Adrenal gland (tissue), 12 donors: Measurements from ENCODE around the gene UBE2G2. TPM values are rescaled to one million over a fixed set of nuclear protein-coding genes. Genes with fewer than 3 reads are reported as not detected.

ENCODE experiments used
- DNase-seq, 7 donors: peaks; one replicate each; pipeline ENCODE4 v3.0.0-alpha.2; 2019 to 2020
- H3K27ac ChIP-seq, 5 donors: fragments of 200-600 bp; sonication (generic) in 4 of 5; 1 replicate in 3 of 5; 2 replicates in 2 of 5; pipeline versions ENCODE4 v1.5.1 to v1.8.0; 2016 to 2020; ENCODE audit warnings: mild to moderate bottlenecking in 1 of 5
- H3K27me3 ChIP-seq: fragments of 200-600 bp; 2 replicates; pipeline ENCODE4 v1.8.0; 2021
- H3K36me3 ChIP-seq, 2 donors: fragments of 200-600 bp; replicated peaks in 1 of 2; 1 replicate in 1 of 2; 2 replicates in 1 of 2; pipeline versions ENCODE4 v1.5.1 to v1.8.0; 2018 to 2022
- H3K4me1 ChIP-seq, 2 donors: fragments of 200-600 bp; replicated peaks in 1 of 2; 1 replicate in 1 of 2; 2 replicates in 1 of 2; pipeline versions ENCODE4 v1.5.1 to v1.8.0; 2018 to 2021
- H3K4me3 ChIP-seq, 4 donors: fragments of 200-600 bp; sonication (generic) in 3 of 4; one replicate each; pipeline ENCODE4 v1.5.1; 2016 to 2018
- H3K9me3 ChIP-seq, 3 donors: fragments of 200-600 bp; sonication (generic) in 1 of 3; replicated peaks in 1 of 3; 1 replicate in 2 of 3; 2 replicates in 1 of 3; pipeline versions ENCODE4 v1.5.1 to v1.8.0; 2016 to 2021
- CTCF ChIP-seq, 6 experiments: fragments of 450-650 bp in 4 of 6; fragments of 200-600 bp in 2 of 6; sonication (generic) in 1 of 6; IDR thresholded peaks; 1 replicate in 5 of 6; 2 replicates in 1 of 6; pipeline versions ENCODE4 v1.5.1 to v1.8.0; 2016 to 2021; ENCODE audit warnings: antibody characterized with exemption in 6 of 6, mild to moderate bottlenecking in 2 of 6, moderate library complexity in 1 of 6
- POLR2A ChIP-seq, 2 donors: fragments of 450-650 bp; IDR thresholded peaks; one replicate each; pipeline ENCODE4 v1.6.1; 2017; ENCODE audit warnings: antibody characterized with exemption in 2 of 2, mild to moderate bottlenecking in 2 of 2, moderate library complexity in 1 of 2
- WGBS, 4 donors: extraction: QIAGEN DNeasy Blood & Tissue Kit in 2 of 4; methylation state at CpG; one replicate each; pipeline versions ENCODE4 v1.1.5 to v1.1.7; 2013 to 2017; 5-methylcytosine and 5-hydroxymethylcytosine counted together
- intact Hi-C, 2 donors: fragments of 100-400 bp; cut with DNase I; formaldehyde crosslinking; loops; one replicate each; pipeline versions ENCODE4 v1.14.1 to v1.15.0; 2022 to 2023
- polyA plus RNA-seq, 3 donors: library from polyadenylated mRNA; stranded (reverse); fragments of 200-250 nt in 2 of 3; fragments of 350-450 nt in 1 of 3; fragmentation: Illumina TruSeq in 1 of 3; extraction: RNeasy Lipid Tissue Mini Kit (QIAGEN cat#74804) in 1 of 3; gene quantifications; one replicate each; pipeline ENCODE4 v1.2.3, GENCODE V29; 2013 to 2014
- total RNA-seq, 9 donors: library from RNA; depleted of rRNA in 4 of 9; stranded (reverse); fragments of >200 nt in 4 of 9; fragments of 120-200 nt in 1 of 9; fragmentation: NEBNext Ultra II Directional in 1 of 9; extraction: Animal tissue kit (Norgen Biotek cat#: 25700) in 1 of 9; gene quantifications; one replicate each; pipeline versions ENCODE4 v1.1.0 to v1.2.4, GENCODE V29; 2013 to 2023
- donor health status: healthy with polysubstance abuse.
- donor health status: Bipolar disorder and iron deficiency.
- donor health status: DM: yes; HTN: yes; CAD: no.
- donor health status: DM: no; HTN: no; CAD: no.
- donor health status: DM: no; HTN: no; CAD: no.
- donor health status: DM: yes; HTN: yes; CAD: no.

The UBE2G2 gene
- total and polyA plus RNA-seq, 12 donors = 44.8 to 99.9 (median 72.6) TPM

GRCh38 chr21:44795342-44795741 lies 6.3 kb downstream of the UBE2G2 start:
- no peaks in the 10 kb centered on the region for H3K9me3 ChIP-seq
- no peak overlapping the region for H3K4me3 ChIP-seq
- peaks cover 1 to 21% of the 10 kb centered on the region in 2 donors for H3K4me1 ChIP-seq
- TF ChIP-seq CTCF (IDR thresholded peaks at IDR 0.05) (no peak), POLR2A (IDR thresholded peaks at IDR 0.05) (no peak)
- no peaks in the 10 kb centered on the region for H3K36me3 ChIP-seq
- no peaks in the 10 kb centered on the region for H3K27me3 ChIP-seq
- no peak overlapping the region for H3K27ac ChIP-seq
- intact Hi-C loops = no loop called here
- DNase-seq = no peak
- WGBS, 4 donors = 92 to 95% (median 93%) methylated on average over 11 of the region's 11 CpGs

- no peaks in the 10 kb centered on the region for H3K36me3 ChIP-seq
- peaks cover 0 to 13% of the 10 kb centered on the region in 2 donors for H3K4me1 ChIP-seq
- no peak for DNase-seq
- intact Hi-C loops = loop anchor here (5.0 kb wide), 1 partner anchor 281 kb away; no protein-coding TSS in a partner anchor
- TF ChIP-seq POLR2A (IDR thresholded peaks at IDR 0.05) = no peak
- peak in 2 of 6 experiments; percentile 3 to 7 for TF ChIP-seq CTCF (IDR thresholded peaks at IDR 0.05)
- no peak overlapping the region for H3K4me3 ChIP-seq
- H3K27me3 ChIP-seq = no peaks in the 10 kb centered on the region
- H3K9me3 ChIP-seq = no peaks in the 10 kb centered on the region
- H3K27ac ChIP-seq = no peak overlapping the region
- 26 to 36% (median 33%) methylated on average over 4 of the region's 4 CpGs for WGBS, 4 donors
Measured at GRCh38 chr21:44793592-44794374, 7.8 kb downstream of the UBE2G2 start.

GRCh38 chr21:44792702-44793591 lies 8.7 kb downstream of the UBE2G2 start:
- peak; percentile 64 to 80 (median 74) for TF ChIP-seq CTCF (IDR thresholded peaks at IDR 0.05)
- TF ChIP-seq POLR2A (IDR thresholded peaks at IDR 0.05) = no peak
- intact Hi-C loops = loop anchor here (5.0 kb wide), 1 partner anchor 281 kb away; no protein-coding TSS in a partner anchor
- H3K4me3 ChIP-seq = no peak overlapping the region
- no peaks in the 10 kb centered on the region for H3K27me3 ChIP-seq
- H3K27ac ChIP-seq = no peak overlapping the region
- H3K36me3 ChIP-seq = no peaks in the 10 kb centered on the region
- DNase-seq = peak; percentile 45 to 77 (median 57)
- H3K4me1 ChIP-seq = peaks cover 0 to 13% of the 10 kb centered on the region in 2 donors
- no peaks in the 10 kb centered on the region for H3K9me3 ChIP-seq
- 8 to 24% (median 17%) methylated on average over 9 to 10 of the region's 10 CpGs for WGBS, 4 donors

- Histone ChIP-seq H3K27me3 (no peaks in the 10 kb centered on the region), H3K9me3 (no peaks in the 10 kb centered on the region), H3K4me3 (no peak overlapping the region), H3K27ac (no peak overlapping the region), H3K36me3 (no peaks in the 10 kb centered on the region), H3K4me1 (peaks cover 0 to 13% of the 10 kb centered on the region in 2 donors)
- TF ChIP-seq POLR2A (IDR thresholded peaks at IDR 0.05) (no peak), CTCF (IDR thresholded peaks at IDR 0.05) (no peak)
- intact Hi-C loops = loop anchor here (5.0 kb wide), 1 partner anchor 280 kb away; no protein-coding TSS in a partner anchor
- DNase-seq = no peak
- WGBS, 4 donors = 96 to 99% (median 97%) methylated on average over 5 of the region's 5 CpGs
Measured at GRCh38 chr21:44791993-44792392, 9.6 kb downstream of the UBE2G2 start.
